Endothelial cell (in vitro differentiated cells): ENCODE measurements around the gene IGSF9. TPM values are rescaled to one million over a fixed set of nuclear protein-coding genes. Genes with fewer than 3 reads are reported as not detected.
A peak's percentile ranks its signal among the peaks of the same experiment; 100 is the strongest.

ENCODE experiments used
- DNase-seq: peaks from one replicate; pipeline ENCODE4 v3.0.0; 2021; ENCODE audit warnings: low spot score
- H3K27ac Mint-ChIP-seq: one replicate; pipeline ENCODE4 v1.8.0; 2021; ENCODE audit warnings: mixed read lengths, inconsistent platforms; ENCODE audit not compliant: unreplicated experiment
- H3K27me3 Mint-ChIP-seq: one replicate; pipeline ENCODE4 v1.8.0; 2021; ENCODE audit warnings: mild to moderate bottlenecking, moderate library complexity, mixed read lengths, inconsistent platforms; ENCODE audit not compliant: unreplicated experiment
- H3K36me3 Mint-ChIP-seq: one replicate; pipeline ENCODE4 v1.8.0; 2021; ENCODE audit warnings: mild to moderate bottlenecking, low read depth, mixed read lengths, inconsistent platforms; ENCODE audit not compliant: unreplicated experiment
- H3K4me1 Mint-ChIP-seq: one replicate; pipeline ENCODE4 v1.8.0; 2021; ENCODE audit warnings: mild to moderate bottlenecking, mixed read lengths, inconsistent platforms; ENCODE audit not compliant: unreplicated experiment
- H3K4me3 Mint-ChIP-seq: one replicate; pipeline ENCODE4 v1.8.0; 2021; ENCODE audit warnings: mild to moderate bottlenecking, mixed read lengths, inconsistent platforms; ENCODE audit not compliant: unreplicated experiment
- H3K9me3 Mint-ChIP-seq: one replicate; pipeline ENCODE4 v1.8.0; 2021; ENCODE audit warnings: mixed read lengths, inconsistent platforms; ENCODE audit not compliant: unreplicated experiment
- CTCF ChIP-seq: fragments of 200-600 bp; sonication (generic); IDR thresholded peaks from one replicate; pipeline ENCODE4 v1.5.0; 2021; ENCODE audit warnings: antibody characterized with exemption; ENCODE audit not compliant: unreplicated experiment
- total RNA-seq: library from RNA; stranded (reverse); fragmentation: NEBNext Ultra II Directional; extraction: Animal tissue kit (Norgen Biotek cat#: 25700); gene quantifications from one replicate; pipeline ENCODE4 v1.2.1, GENCODE V29; 2021; ENCODE audit not compliant: unreplicated experiment

The IGSF9 gene
- total RNA-seq, 1 donor from 2014 or later = 2.2 TPM

- Mint-ChIP-seq H3K27ac (peak overlapping the region; percentile 22), H3K27me3 (peaks cover 6% of the 10 kb centered on the region), H3K36me3 (no peaks in the 10 kb centered on the region), H3K4me1 (peaks cover 30% of the 10 kb centered on the region), H3K4me3 (no peak overlapping the region), H3K9me3 (no peaks in the 10 kb centered on the region)
- TF ChIP-seq CTCF = peak; percentile 67
- DNase-seq = peak; percentile 75
These were observed 53.9 kb downstream of the IGSF9 start for GRCh38 chr1:159891275-159892157.

GRCh38 chr1:159890390-159890789 is 55.0 kb downstream of the IGSF9 start:
- TF ChIP-seq CTCF = no peak
- Mint-ChIP-seq H3K9me3 (no peaks in the 10 kb centered on the region), H3K4me3 (no peak overlapping the region), H3K27me3 (peaks cover 8% of the 10 kb centered on the region), H3K4me1 (peaks cover 22% of the 10 kb centered on the region), H3K36me3 (no peaks in the 10 kb centered on the region), H3K27ac (peak overlapping the region; percentile 90)
- no peak for DNase-seq

GRCh38 chr1:159889821-159890252 is 55.6 kb downstream of the IGSF9 start:
- no peak for DNase-seq
- Mint-ChIP-seq H3K4me3 (no peak overlapping the region), H3K27ac (peak overlapping the region; percentile 90), H3K27me3 (peaks cover 8% of the 10 kb centered on the region), H3K36me3 (no peaks in the 10 kb centered on the region), H3K4me1 (peaks cover 22% of the 10 kb centered on the region), H3K9me3 (no peaks in the 10 kb centered on the region)
- TF ChIP-seq CTCF = no peak

- TF ChIP-seq CTCF = no peak
- Mint-ChIP-seq H3K27ac (no peak overlapping the region), H3K4me1 (peaks cover 22% of the 10 kb centered on the region), H3K27me3 (peaks cover 10% of the 10 kb centered on the region), H3K9me3 (no peaks in the 10 kb centered on the region), H3K4me3 (no peak overlapping the region), H3K36me3 (no peaks in the 10 kb centered on the region)
- no peak for DNase-seq
These were observed 56.2 kb downstream of the IGSF9 start for GRCh38 chr1:159889202-159889601.

- TF ChIP-seq CTCF = no peak
- DNase-seq = no peak
- Mint-ChIP-seq H3K36me3 (no peaks in the 10 kb centered on the region), H3K27me3 (peaks cover 8% of the 10 kb centered on the region), H3K4me1 (peaks cover 7% of the 10 kb centered on the region), H3K27ac (no peak overlapping the region), H3K9me3 (no peaks in the 10 kb centered on the region), H3K4me3 (no peak overlapping the region)
These were observed 61.1 kb downstream of the IGSF9 start for GRCh38 chr1:159884296-159884695.
